ENCODE results near the gene NRG4.

GRCh38 chr15:75992897-75993296 is 19.3 kb downstream of the NRG4 start:
- TF ChIP-seq CTCF (IDR thresholded peaks at IDR 0.05; ENCODE audit: insufficient read depth, low read depth, low read length) (no peak), EZH2 (IDR thresholded peaks at IDR 0.05; ENCODE audit: insufficient read depth, low read length) (no peak)
